CD4-positive, alpha-beta T cell treated with Interferon alpha-2 for 1 hour (primary cell): Measurements from ENCODE around the gene MBD6.
"Not testable (repeated sequence)": the region's sequence is repeated elsewhere in the genome, so short reads cannot be mapped to it uniquely, and the experiment has no call there.

Source experiments
- DNase-seq, 2 donors: peaks; one replicate each; pipeline ENCODE4 v3.0.0-alpha.2; 2020 to 2022

The MBD6 gene

DNA sequence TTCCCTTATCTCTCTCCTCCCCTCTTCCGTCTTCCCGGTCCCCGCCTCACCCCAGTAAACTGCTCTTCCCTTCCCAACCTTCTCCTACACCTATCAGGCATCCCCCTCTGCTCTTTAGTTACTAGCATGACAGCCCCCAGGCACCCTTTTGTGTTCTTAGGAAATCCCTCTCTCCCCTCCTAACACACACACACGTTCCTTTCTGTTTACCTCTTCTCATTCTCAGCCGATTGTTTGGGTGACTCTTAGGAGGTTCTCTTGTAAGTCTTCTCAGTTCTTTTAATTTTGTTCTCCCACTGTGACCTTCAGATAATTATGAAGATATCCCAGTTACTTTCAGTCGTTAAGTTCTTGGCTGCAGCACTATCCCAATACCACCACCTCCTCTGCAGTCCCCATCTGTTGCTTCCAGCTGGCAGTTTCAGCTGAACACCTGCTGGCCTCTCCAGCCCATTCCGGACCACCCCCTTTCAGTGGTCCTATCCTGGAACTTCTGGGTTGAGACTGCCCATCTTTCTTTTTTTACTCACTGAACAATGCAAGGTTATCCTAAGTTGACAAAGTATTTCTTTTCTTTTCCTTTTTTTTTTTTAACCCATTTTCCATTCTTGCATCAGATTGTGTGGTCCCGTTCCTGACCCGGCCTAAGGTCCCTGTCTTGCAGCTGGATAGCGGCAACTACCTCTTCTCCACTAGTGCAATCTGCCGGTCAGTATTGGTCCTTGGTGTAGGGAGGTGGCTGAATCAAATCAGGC is 34.0 kb upstream of the MBD6 start:
- DNase-seq, result no peak

GRCh38 chr12:57489157-57489641 is 33.4 kb upstream of the MBD6 start:
- DNase-seq, result no peak

DNA sequence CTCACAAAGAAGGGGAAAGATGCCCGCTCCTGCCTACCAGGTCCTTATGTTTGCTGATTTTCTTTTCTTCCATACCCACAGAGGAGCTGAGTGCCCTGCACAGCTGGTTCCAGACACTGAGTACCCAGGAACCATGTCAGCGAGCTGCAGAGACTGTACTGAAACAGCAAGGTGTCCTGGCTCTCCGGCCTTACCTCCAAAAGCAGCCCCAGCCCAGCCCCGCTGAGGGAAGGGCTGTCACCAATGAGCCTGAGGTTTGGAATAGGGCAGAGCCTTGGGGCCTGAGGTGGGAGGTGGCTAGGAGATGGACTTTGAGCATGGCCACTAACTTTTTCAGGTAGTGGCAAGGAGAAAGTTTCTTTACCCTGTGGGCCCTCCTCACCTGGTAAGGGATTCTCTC is 32.5 kb upstream of the MBD6 start:
- no peak for DNase-seq

DNA sequence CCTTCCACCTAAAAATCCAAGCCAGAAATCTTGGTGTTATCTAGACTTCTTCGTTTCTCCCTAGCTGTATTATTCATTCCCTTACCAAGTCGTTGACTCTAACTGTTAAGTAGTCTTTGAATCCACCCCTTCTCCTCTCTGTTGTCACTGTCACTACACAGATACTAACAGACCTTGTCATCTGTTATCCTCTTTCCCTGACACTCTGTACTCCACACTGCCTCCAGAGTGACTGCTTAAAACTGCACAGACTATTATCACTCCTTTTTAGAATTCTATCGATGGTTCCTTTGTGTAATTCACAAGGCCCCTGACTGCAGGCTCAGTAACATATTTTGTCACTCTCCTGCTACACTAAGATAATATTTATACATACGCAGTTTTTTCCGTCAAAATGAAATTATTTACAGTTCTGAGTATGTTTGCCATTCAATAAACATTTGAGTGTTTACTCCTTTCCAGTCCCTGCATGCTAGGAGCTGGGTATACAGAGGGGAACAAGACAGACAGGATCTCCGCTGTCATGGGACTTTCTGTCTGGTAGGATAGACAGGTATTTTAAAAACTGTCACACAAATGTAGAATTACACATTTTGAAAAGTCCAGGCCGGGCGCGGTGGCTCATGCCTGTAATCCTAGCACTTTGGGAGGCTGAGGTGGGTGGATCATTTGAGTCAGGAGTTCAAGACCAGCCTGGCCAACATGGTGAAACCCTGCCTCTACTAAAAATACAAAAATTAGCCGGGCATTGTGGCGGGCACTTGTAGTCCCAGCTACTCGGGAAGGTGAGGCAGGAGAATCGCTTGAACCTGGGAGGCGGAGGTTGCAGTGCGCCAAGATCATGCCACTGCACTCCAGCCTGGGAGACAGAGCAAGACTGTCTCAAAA is 31.0 kb upstream of the MBD6 start:
- DNase-seq, result no peak

DNA sequence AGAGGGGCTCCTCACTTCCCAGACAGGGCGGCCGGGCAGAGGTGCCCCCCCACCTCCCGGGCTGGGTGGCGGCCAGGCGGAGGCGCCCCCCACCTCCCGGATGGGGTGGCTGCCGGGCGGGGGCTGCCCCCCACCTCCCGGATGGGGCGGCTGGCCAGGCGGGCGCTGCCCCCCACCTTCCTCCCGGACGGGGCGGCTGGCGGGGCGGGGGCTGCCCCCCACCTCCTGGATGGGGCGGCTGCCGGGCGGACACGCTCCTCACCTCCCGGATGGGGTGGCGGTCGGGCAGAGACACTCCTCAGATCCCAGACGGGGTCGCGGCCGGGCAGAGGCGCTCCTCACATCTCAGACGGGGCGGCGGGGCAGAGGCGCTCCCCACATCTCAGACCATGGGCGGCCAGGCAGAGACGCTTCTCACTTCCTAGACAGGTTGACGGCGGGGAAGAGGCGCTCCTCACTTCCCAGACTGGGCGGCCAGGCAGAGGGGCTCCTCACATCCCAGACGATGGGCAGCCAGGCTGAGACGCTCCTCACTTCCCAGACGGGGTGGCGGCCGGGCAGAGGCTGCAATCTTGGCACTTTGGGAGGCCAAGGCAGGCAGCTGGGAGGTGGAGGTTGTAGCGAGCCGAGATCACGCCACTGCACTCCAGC is 27.4 kb upstream of the MBD6 start:
- DNase-seq, result not testable (repeated sequence)

- no peak for DNase-seq
Observed at GRCh38 chr12:57496822-57497221, 25.8 kb upstream of the MBD6 start.

DNA sequence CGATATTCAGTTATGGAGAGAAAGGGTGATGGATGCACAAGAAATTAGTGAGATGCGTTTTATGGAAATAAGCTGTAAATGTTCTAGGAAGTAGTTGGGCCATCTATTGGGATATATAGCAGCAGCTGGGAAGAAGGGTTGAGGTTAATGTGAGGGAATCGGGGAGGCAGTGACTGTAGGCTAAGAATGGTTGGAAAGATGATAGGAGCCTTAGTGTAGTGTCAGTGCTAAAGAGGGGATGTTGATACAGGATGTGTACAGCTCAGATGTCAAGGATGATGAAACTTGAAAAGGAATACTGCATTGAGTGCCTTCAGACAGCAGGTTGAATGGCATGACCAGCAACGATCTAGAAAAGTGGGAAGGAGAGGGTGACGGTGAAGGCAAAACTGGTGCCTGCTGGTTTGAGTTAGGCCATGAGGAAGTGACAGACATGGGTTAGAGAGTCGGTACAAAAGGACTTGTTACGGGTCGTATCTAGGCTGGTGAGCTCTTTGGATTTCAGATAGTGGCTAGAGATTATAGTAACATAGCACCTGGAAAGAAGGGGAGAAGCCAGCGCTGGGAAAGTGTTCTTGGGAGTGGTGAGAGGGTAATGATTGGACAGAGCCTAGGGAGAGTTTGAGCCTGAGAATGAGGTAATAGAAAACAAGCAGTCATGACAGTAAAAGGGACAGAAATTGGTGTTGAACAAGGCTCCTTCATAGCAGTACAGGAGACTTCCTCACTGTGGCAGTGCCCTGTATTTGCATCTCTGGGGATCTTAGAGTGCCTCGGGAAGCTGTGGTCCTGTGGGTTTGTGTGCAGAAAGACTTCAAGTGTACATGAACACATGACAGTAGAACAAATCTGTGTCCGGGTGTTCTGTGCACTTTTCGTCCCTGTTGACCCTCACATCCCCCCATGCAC is 25.1 kb upstream of the MBD6 start:
- DNase-seq, result no peak

DNA sequence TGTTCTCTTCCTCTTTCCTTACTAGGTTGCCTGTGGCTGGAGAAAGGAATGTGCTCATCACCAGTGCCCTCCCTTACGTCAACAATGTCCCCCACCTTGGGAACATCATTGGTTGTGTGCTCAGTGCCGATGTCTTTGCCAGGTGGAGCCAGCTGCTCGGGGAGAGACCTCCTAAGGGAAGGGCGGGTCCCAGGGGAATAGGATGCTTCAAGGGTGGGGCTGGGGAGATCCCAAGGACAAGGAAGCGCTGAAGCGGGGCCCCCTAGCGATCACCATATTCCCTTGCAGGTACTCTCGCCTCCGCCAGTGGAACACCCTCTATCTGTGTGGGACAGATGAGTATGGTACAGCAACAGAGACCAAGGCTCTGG is 24.5 kb upstream of the MBD6 start:
- no peak for DNase-seq

GRCh38 chr12:57498571-57498970 is 24.1 kb upstream of the MBD6 start:
- DNase-seq, result no peak

- no peak for DNase-seq
Observed at GRCh38 chr12:57500213-57500612, 22.4 kb upstream of the MBD6 start.

DNA sequence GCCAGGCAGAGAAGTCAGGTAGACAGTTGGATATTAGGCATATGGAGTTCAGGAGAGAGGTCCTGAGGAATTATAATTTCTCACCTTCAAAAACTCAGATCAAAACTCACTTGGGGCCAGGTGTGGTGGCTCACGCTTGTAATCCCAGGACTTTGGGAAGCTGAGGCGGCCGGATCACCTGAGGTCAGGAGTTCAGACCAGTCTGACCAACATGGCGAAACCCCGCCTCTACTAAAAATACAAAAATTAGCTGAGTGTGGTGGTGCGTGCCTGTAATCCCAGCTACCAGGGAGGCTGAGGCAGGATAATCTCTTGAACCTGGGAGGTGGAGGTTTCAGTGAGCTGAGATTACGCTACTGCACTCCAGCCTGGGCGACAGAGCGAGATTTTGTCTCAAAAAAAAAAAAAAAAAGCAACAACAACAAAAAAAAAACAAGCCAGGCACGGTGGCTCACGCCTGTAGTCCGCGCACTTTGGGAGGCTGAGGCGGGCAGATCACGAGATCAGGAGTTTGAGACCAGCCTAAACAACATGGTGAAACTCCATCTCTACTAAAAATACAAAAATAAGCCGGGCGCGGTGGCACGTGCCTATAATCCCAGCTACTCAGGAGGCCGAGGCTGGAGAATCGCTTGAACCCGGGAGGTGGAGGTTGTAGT is 20.2 kb upstream of the MBD6 start:
- not testable (repeated sequence) for DNase-seq

GRCh38 chr12:57506541-57506940 is 16.1 kb upstream of the MBD6 start:
- not testable (repeated sequence) for DNase-seq

DNA sequence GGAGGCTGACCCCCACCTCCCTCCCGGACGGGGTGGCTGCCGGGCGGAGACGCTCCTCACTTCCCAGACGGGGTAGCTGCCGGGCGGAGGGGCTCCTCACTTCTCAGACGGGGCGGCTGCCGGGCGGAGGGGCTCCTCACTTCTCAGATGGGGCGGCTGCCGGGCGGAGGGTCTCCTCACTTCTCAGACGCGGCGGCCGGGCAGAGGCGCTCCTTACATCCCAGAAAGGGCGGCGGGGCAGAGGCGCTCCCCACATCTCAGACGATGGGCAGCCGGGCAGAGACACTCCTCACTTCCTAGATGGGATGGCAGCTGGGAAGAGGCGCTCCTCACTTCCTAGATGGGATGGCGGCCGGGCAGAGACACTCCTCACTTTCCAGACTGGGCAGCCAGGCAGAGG is 14.8 kb upstream of the MBD6 start:
- DNase-seq, result not testable (repeated sequence)

DNA sequence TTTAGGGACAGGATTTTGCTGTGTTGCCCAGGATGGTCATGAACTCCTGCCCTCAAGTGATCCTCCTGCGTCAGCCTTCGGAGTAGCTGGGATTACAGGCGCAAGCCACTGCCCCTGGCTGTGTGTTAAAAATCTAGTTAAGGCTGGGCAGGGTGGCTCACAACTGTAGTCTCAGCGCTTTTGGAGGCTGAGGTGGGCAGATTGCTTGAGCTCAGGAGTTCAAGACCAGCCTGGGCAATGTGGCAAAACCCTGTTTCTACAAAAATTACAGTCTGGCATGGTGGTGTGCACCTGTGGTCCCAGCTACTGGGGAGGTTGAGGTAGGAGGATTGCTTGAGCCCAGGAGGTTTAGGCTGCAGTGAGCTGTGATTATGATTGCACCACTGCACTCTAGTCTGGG is 11.5 kb upstream of the MBD6 start:
- DNase-seq, result no peak

DNA sequence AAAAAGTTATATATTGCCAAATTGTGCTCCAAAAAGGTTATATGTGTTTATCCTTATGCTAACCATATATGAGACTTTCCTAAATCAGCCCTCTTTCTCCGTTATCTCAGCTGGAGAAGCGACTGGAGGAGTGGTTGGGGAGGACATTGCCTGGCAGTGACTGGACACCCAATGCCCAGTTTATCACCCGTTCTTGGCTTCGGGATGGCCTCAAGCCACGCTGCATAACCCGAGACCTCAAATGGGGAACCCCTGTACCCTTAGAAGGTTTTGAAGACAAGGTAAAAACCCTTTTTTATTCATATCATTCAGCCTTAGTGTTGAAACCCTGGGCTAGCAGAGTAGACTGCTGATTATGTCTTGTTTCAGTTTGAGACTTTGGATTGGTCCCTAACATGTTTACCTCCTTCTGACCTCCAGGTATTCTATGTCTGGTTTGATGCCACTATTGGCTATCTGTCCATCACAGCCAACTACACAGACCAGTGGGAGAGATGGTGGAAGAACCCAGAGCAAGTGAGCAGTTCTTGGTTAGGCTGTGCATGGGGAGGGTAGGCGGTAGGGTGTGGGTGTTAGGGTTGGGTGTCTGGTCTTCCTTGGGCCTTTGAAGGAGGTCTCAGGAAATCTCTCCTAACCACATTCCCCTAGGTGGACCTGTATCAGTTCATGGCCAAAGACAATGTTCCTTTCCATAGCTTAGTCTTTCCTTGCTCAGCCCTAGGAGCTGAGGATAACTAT is 10.9 kb upstream of the MBD6 start:
- no peak for DNase-seq

DNA sequence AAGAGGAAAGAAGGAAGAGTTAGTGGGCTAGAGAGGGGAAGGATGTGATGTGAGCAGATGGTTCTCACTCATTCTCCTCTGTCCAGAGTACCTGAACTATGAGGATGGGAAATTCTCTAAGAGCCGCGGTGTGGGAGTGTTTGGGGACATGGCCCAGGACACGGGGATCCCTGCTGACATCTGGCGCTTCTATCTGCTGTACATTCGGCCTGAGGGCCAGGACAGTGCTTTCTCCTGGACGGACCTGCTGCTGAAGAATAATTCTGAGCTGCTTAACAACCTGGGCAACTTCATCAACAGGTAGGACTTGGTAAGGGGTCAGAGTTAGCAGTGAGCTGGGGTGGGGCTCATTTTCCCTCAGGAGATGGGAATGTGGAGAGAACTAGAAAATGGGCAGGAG is 10.0 kb upstream of the MBD6 start:
- DNase-seq, result no peak

DNA sequence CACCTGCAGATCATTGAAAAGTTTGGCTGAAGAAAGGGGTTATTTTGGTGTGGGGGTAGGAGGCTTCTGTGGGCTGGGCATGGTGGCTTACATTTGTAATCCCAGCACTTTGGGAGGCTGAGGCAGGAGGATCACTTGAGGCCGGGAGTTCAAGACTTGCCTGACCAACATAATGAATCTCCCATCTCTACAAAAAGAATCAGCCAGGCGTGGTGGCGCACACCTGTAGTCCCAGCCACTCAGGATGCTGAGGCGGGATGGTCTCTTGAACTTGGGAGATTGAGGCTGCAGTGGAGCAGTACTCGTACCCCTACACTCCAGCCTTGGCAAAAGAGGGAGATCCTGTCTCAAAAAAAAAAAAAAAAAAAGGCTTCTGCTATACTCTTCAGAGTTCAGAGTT is 9.4 kb upstream of the MBD6 start:
- no peak for DNase-seq

DNA sequence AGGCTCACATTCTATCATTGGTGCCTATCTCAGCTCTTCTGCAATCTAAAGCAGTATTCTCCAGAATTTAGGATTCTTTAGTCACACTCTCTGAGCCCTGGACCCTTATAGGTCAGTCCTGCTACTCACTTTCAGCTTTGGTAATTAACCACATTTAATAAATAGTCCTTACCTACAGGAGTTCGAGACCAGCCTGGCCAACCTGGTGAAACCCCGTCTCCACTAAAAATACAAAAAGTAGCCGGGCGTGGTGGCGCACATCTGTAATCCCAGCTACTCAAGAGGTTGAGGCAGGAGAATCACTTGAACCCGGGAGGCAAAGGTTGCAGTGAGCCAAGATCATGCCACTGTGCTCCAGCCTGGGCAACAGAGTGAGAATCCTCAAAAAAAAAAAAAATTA is 8.9 kb upstream of the MBD6 start:
- not testable (repeated sequence) for DNase-seq

DNA sequence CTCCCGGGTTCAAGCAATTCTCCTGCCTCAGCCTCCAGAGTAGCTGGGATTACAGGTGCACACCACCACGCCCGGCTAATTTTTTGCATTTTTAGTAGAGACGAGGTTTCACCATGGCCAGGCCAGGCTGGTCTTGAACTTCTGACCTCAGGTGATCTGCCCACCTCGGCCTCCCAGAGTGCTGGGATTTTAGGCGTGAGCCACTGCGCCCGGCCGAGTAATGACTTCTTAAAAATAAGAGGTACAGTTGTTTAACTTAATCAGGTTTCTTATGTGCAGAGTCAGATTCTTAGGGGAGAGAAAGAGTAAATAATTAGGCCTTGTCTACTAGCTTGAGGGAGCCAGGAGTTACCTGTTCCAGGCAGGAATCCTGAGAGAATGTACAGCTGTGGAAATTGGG is 8.4 kb upstream of the MBD6 start:
- DNase-seq, result not testable (repeated sequence)

DNA sequence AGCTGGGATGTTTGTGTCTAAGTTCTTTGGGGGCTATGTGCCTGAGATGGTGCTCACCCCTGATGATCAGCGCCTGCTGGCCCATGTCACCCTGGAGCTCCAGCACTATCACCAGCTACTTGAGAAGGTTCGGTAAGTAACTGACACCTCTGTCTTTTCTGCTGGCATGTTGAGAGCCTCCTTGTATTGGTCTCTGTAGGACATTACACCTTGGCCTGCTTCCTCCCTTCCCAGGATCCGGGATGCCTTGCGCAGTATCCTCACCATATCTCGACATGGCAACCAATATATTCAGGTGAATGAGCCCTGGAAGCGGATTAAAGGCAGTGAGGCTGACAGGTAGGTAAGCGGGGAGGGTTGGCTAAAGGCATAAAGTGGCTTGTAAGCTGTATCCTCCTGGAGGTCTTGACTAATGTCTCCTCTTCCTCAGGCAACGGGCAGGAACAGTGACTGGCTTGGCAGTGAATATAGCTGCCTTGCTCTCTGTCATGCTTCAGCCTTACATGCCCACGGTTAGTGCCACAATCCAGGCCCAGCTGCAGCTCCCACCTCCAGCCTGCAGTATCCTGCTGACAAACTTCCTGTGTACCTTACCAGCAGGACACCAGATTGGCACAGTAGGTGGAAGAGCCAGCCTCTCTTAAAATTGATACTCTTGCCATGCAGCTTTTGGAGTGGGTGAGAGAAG is 7.8 kb upstream of the MBD6 start:
- DNase-seq, result no peak
